Measurements from ENCODE around the gene EML5.

Gene EML5

GRCh38 chr14:88829685-88830302 is 37.0 kb upstream of the EML5 start:
- H3K4me2 ChIP-seq (ENCODE audit: low read length), result no peak overlapping the region
- no peak overlapping the region for H4K12ac ChIP-seq (ENCODE audit: low read depth, low read length)
- H4K91ac ChIP-seq (ENCODE audit: low read depth, low read length), result no peak overlapping the region
- no peak overlapping the region for H2BK5ac ChIP-seq (ENCODE audit: low read depth, low read length, poor library complexity)
- H3K27me3 ChIP-seq (ENCODE audit: insufficient read depth, low read length), result no peaks in the 10 kb centered on the region
- no peak overlapping the region for H3K14ac ChIP-seq (ENCODE audit: low read length)
- H3K79me1 ChIP-seq (ENCODE audit: low read length), result peaks cover under 1% of the 10 kb centered on the region
- H3K18ac ChIP-seq (ENCODE audit: low read length), result no peak overlapping the region
- no peaks in the 10 kb centered on the region for H3K4me1 ChIP-seq (ENCODE audit: control insufficient read depth in 1 of 2, insufficient read depth in 2 of 2, low read length in 2 of 2)
- no peak for DNase-seq
- H3K27ac ChIP-seq (ENCODE audit: low read depth, low read length), result no peak overlapping the region
- H3K4ac ChIP-seq (ENCODE audit: low read depth, low read length), result no peak overlapping the region
- no peak overlapping the region for H3K4me3 ChIP-seq (ENCODE audit: low read depth, low read length)
- no peak overlapping the region for H3K9ac ChIP-seq (ENCODE audit: low read length)
- H2BK12ac ChIP-seq (ENCODE audit: low read length), result no peak overlapping the region
- H2AK5ac ChIP-seq (ENCODE audit: low read length), result no peak overlapping the region
- H4K8ac ChIP-seq (ENCODE audit: low read depth, low read length), result no peak overlapping the region
- no peak overlapping the region for H3K23ac ChIP-seq (ENCODE audit: low read length)
- H2BK120ac ChIP-seq (ENCODE audit: insufficient read depth, low read length, poor library complexity), result no peak overlapping the region
- H2AFZ ChIP-seq (ENCODE audit: insufficient read depth, low read length, poor library complexity), result no peak overlapping the region
- peaks cover under 1% of the 10 kb centered on the region for H3K79me2 ChIP-seq (ENCODE audit: control insufficient read depth, insufficient read depth, low read length, poor library complexity)
- H3K36me3 ChIP-seq (ENCODE audit: control insufficient read depth in 1 of 2, insufficient read depth in 2 of 2, low read length in 2 of 2), result no peaks in the 10 kb centered on the region
- WGBS (ENCODE audit: extremely low coverage, insufficient coverage, insufficient read length), result 100% methylated on average over 1 of the region's 4 CpGs
- H3K9me3 ChIP-seq (ENCODE audit: insufficient read depth, low read depth, low read length), result no peaks in the 10 kb centered on the region

- Histone ChIP-seq H2BK120ac (ENCODE audit: insufficient read depth, low read length, poor library complexity) (no peak overlapping the region), H3K27me3 (ENCODE audit: insufficient read depth, low read length) (no peaks in the 10 kb centered on the region), H3K4me3 (ENCODE audit: low read depth, low read length) (no peak overlapping the region), H2BK12ac (ENCODE audit: low read length) (no peak overlapping the region), H4K8ac (ENCODE audit: low read depth, low read length) (no peak overlapping the region), H3K4me1 (ENCODE audit: control insufficient read depth in 1 of 2, insufficient read depth in 2 of 2, low read length in 2 of 2) (no peaks in the 10 kb centered on the region), H3K23ac (ENCODE audit: low read length) (no peak overlapping the region), H3K79me2 (ENCODE audit: control insufficient read depth, insufficient read depth, low read length, poor library complexity) (peaks cover 3% of the 10 kb centered on the region), H3K27ac (ENCODE audit: low read depth, low read length) (no peak overlapping the region), H3K79me1 (ENCODE audit: low read length) (peaks cover 4% of the 10 kb centered on the region), H3K4ac (ENCODE audit: low read depth, low read length) (no peak overlapping the region), H2AK5ac (ENCODE audit: low read length) (no peak overlapping the region), H2BK5ac (ENCODE audit: low read depth, low read length, poor library complexity) (no peak overlapping the region), H3K14ac (ENCODE audit: low read length) (no peak overlapping the region), H3K18ac (ENCODE audit: low read length) (no peak overlapping the region), H3K36me3 (ENCODE audit: control insufficient read depth in 1 of 2, insufficient read depth in 2 of 2, low read length in 2 of 2) (no peaks in the 10 kb centered on the region), H3K4me2 (ENCODE audit: low read length) (no peak overlapping the region), H2AFZ (ENCODE audit: insufficient read depth, low read length, poor library complexity) (no peak overlapping the region), H4K12ac (ENCODE audit: low read depth, low read length) (no peak overlapping the region), H3K9me3 (ENCODE audit: insufficient read depth, low read depth, low read length) (no peaks in the 10 kb centered on the region), H4K91ac (ENCODE audit: low read depth, low read length) (no peak overlapping the region), H3K9ac (ENCODE audit: low read length) (no peak overlapping the region)
- no CpG with 5 or more reads among the region's 3 CpGs for WGBS (ENCODE audit: extremely low coverage, insufficient coverage, insufficient read length)
- no peak for DNase-seq
Measured at GRCh38 chr14:88829188-88829587, 36.4 kb upstream of the EML5 start.

GRCh38 chr14:88825503-88825902 is 32.8 kb upstream of the EML5 start:
- WGBS (ENCODE audit: extremely low coverage, insufficient coverage, insufficient read length), result no CpG with 5 or more reads among the region's 9 CpGs
- no peak overlapping the region for H3K23ac ChIP-seq (ENCODE audit: low read length)

GRCh38 chr14:88825078-88825458 is 32.3 kb upstream of the EML5 start:
- Histone ChIP-seq H3K4ac (ENCODE audit: low read depth, low read length) (no peak overlapping the region), H2BK120ac (ENCODE audit: insufficient read depth, low read length, poor library complexity) (no peak overlapping the region), H3K14ac (ENCODE audit: low read length) (no peak overlapping the region), H4K8ac (ENCODE audit: low read depth, low read length) (peak overlapping the region; percentile 80), H3K9me3 (ENCODE audit: insufficient read depth, low read depth, low read length) (no peaks in the 10 kb centered on the region), H2AK5ac (ENCODE audit: low read length) (no peak overlapping the region), H2BK5ac (ENCODE audit: low read depth, low read length, poor library complexity) (no peak overlapping the region), H3K9ac (ENCODE audit: low read length) (peak overlapping the region; percentile 70), H3K36me3 (ENCODE audit: control insufficient read depth in 1 of 2, insufficient read depth in 2 of 2, low read length in 2 of 2) (no peaks in the 10 kb centered on the region), H3K4me2 (ENCODE audit: low read length) (peak overlapping the region; percentile 94), H3K79me2 (ENCODE audit: control insufficient read depth, insufficient read depth, low read length, poor library complexity) (peaks cover 3% of the 10 kb centered on the region), H3K4me1 (ENCODE audit: control insufficient read depth in 1 of 2, insufficient read depth in 2 of 2, low read length in 2 of 2) (no peaks in the 10 kb centered on the region), H3K27ac (ENCODE audit: low read depth, low read length) (peak overlapping the region; percentile 76), H3K27me3 (ENCODE audit: insufficient read depth, low read length) (no peaks in the 10 kb centered on the region), H2AFZ (ENCODE audit: insufficient read depth, low read length, poor library complexity) (no peak overlapping the region), H3K23ac (ENCODE audit: low read length) (no peak overlapping the region), H3K18ac (ENCODE audit: low read length) (peak overlapping the region; percentile 26), H4K91ac (ENCODE audit: low read depth, low read length) (peak overlapping the region; percentile 42), H3K79me1 (ENCODE audit: low read length) (peaks cover 5% of the 10 kb centered on the region), H3K4me3 (ENCODE audit: low read depth, low read length) (peak overlapping the region; percentile 88), H2BK12ac (ENCODE audit: low read length) (no peak overlapping the region), H4K12ac (ENCODE audit: low read depth, low read length) (peak overlapping the region; percentile 80)
- DNase-seq, result no peak
- WGBS (ENCODE audit: extremely low coverage, insufficient coverage, insufficient read length), result no CpG with 5 or more reads among the region's 5 CpGs

More at GRCh38 chr14:88825503-88825902, 32.8 kb upstream of the EML5 start:
- peaks cover 5% of the 10 kb centered on the region for H3K79me1 ChIP-seq (ENCODE audit: low read length)
- no peaks in the 10 kb centered on the region for H3K9me3 ChIP-seq (ENCODE audit: insufficient read depth, low read depth, low read length)
- H3K27me3 ChIP-seq (ENCODE audit: insufficient read depth, low read length), result no peaks in the 10 kb centered on the region
- no peak overlapping the region for H4K91ac ChIP-seq (ENCODE audit: low read depth, low read length)
- no peak overlapping the region for H3K4ac ChIP-seq (ENCODE audit: low read depth, low read length)
- no peak overlapping the region for H3K14ac ChIP-seq (ENCODE audit: low read length)
- no peak overlapping the region for H2BK120ac ChIP-seq (ENCODE audit: insufficient read depth, low read length, poor library complexity)
- H2AFZ ChIP-seq (ENCODE audit: insufficient read depth, low read length, poor library complexity), result no peak overlapping the region
- H3K4me2 ChIP-seq (ENCODE audit: low read length), result peak overlapping the region; percentile 14
- DNase-seq, result no peak
- H3K4me3 ChIP-seq (ENCODE audit: low read depth, low read length), result no peak overlapping the region
- no peak overlapping the region for H2AK5ac ChIP-seq (ENCODE audit: low read length)
- H3K36me3 ChIP-seq (ENCODE audit: control insufficient read depth in 1 of 2, insufficient read depth in 2 of 2, low read length in 2 of 2), result no peaks in the 10 kb centered on the region
- no peak overlapping the region for H2BK12ac ChIP-seq (ENCODE audit: low read length)
- no peak overlapping the region for H2BK5ac ChIP-seq (ENCODE audit: low read depth, low read length, poor library complexity)
- H3K18ac ChIP-seq (ENCODE audit: low read length), result no peak overlapping the region
- no peaks in the 10 kb centered on the region for H3K4me1 ChIP-seq (ENCODE audit: control insufficient read depth in 1 of 2, insufficient read depth in 2 of 2, low read length in 2 of 2)
- no peak overlapping the region for H4K12ac ChIP-seq (ENCODE audit: low read depth, low read length)
- peaks cover 3% of the 10 kb centered on the region for H3K79me2 ChIP-seq (ENCODE audit: control insufficient read depth, insufficient read depth, low read length, poor library complexity)
- H3K9ac ChIP-seq (ENCODE audit: low read length), result no peak overlapping the region
- H4K8ac ChIP-seq (ENCODE audit: low read depth, low read length), result no peak overlapping the region
- H3K27ac ChIP-seq (ENCODE audit: low read depth, low read length), result no peak overlapping the region

Measured in trophoblast cell (in vitro differentiated cells and primary cell).